Peyer's patch (tissue), 4 donors: ENCODE data around the gene BNIP3. TPM values are rescaled to one million over a fixed set of nuclear protein-coding genes. Genes with fewer than 3 reads are reported as not detected.

ENCODE experiments used
- DNase-seq, 3 donors: peaks; one replicate each; pipeline ENCODE4 v3.0.0-alpha.2; 2017 to 2019
- H3K27ac ChIP-seq, 4 donors: fragments of 200-600 bp; sonication (generic); one replicate each; pipeline ENCODE4 v1.5.1; 2016 to 2019
- H3K27me3 ChIP-seq, 2 donors: fragments of 200-600 bp; sonication (generic); one replicate each; pipeline ENCODE4 v1.5.1; 2019
- H3K36me3 ChIP-seq, 3 donors: fragments of 200-600 bp; sonication (generic); one replicate each; pipeline ENCODE4 v1.5.1; 2016 to 2019
- H3K4me1 ChIP-seq, 4 donors: fragments of 200-600 bp; sonication (generic); one replicate each; pipeline ENCODE4 v1.5.1; 2016 to 2019
- H3K4me3 ChIP-seq, 4 donors: fragments of 200-600 bp; sonication (generic); 1 replicate in 3 of 4; 2 replicates in 1 of 4; pipeline ENCODE4 v1.5.1; 2016 to 2019; ENCODE audit warnings: mild to moderate bottlenecking in 1 of 4
- H3K9me3 ChIP-seq, 4 donors: fragments of 200-600 bp; sonication (generic); one replicate each; pipeline ENCODE4 v1.5.1; 2016 to 2019; ENCODE audit warnings: mild to moderate bottlenecking in 1 of 4
- POLR2A ChIP-seq, 2 donors: fragments of 450-650 bp; IDR thresholded peaks; one replicate each; pipeline ENCODE4 v1.5.1; 2017; ENCODE audit warnings: antibody characterized with exemption in 2 of 2, mild to moderate bottlenecking in 2 of 2, moderate library complexity in 2 of 2
- total RNA-seq, 4 donors: library from RNA; depleted of rRNA; stranded (reverse); fragments of >200 nt; gene quantifications; one replicate each; pipeline ENCODE4 v1.1.0, GENCODE V29; 2016
- TF ChIP-seq, protein P1 (sequence below), 6 experiments: fragments of 450-650 bp in 4 of 6; fragments of 200-600 bp in 2 of 6; sonication (generic) in 1 of 6; IDR thresholded peaks; one replicate each; pipeline ENCODE4 v1.5.1; 2017 to 2019; ENCODE audit warnings: antibody characterized with exemption in 6 of 6, mild to moderate bottlenecking in 3 of 6, moderate library complexity in 1 of 6

Gene BNIP3
- total RNA-seq: 10 to 100 TPM; 26.7 to 58.7 (median 41.1) TPM

- H3K27ac ChIP-seq: peak within 1 kb of the TSS; percentile 61 to 76 (median 76)
- peak; percentile 86 to 96 (median 92) for DNase-seq
- peak within 1 kb of the TSS; percentile 74 to 84 (median 77) for H3K4me3 ChIP-seq
- H3K4me1 ChIP-seq: peaks cover 0 to 21% (median 5%) of the 10 kb centered on the region in 4 donors
- H3K9me3 ChIP-seq: no peaks in the 10 kb centered on the region
- no peaks in the 10 kb centered on the region for H3K36me3 ChIP-seq
- peak; percentile 69 to 72 for TF ChIP-seq POLR2A (IDR thresholded peaks at IDR 0.05)
- TF ChIP-seq, protein P1, sequence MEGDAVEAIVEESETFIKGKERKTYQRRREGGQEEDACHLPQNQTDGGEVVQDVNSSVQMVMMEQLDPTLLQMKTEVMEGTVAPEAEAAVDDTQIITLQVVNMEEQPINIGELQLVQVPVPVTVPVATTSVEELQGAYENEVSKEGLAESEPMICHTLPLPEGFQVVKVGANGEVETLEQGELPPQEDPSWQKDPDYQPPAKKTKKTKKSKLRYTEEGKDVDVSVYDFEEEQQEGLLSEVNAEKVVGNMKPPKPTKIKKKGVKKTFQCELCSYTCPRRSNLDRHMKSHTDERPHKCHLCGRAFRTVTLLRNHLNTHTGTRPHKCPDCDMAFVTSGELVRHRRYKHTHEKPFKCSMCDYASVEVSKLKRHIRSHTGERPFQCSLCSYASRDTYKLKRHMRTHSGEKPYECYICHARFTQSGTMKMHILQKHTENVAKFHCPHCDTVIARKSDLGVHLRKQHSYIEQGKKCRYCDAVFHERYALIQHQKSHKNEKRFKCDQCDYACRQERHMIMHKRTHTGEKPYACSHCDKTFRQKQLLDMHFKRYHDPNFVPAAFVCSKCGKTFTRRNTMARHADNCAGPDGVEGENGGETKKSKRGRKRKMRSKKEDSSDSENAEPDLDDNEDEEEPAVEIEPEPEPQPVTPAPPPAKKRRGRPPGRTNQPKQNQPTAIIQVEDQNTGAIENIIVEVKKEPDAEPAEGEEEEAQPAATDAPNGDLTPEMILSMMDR (IDR thresholded peaks at IDR 0.05): peak in 2 of 6 experiments; percentile 23 to 25
- no peaks in the 10 kb centered on the region for H3K27me3 ChIP-seq
Observed at GRCh38 chr10:131981429-131982184, at the start of gene BNIP3. BNIP3 (minus strand) TSS chr10:131981923; CDS start chr10:131981806, 117 bp downstream.

DNA sequence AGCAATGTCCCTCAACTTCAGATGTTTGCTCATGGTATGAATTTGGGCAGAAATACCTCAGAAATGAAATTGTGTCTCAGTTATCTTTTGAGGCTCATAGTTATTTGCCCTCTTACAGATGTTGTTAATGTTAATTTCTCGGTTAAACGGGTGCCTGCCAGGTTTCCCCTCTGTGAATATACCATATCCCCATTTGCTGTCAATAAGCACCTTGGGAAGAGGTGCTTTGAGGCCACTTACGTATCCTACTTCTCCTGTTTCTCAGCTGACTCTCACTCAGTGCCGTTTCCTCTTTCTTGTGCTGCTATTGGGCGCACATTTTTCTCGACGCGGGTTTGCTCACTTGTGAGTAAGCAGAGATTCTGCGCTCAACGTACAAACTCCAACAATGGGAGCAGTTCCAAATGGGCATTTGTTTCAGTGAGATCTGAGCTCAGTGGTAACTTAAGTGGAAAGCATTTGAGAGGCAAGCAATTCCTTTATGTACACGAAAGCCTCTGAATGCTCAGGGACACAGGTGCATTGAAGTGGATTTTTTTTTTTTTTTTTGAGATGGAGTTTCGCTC is 49.3 kb upstream of the BNIP3 start:
- Histone ChIP-seq H3K4me1 (peaks cover 0 to 2% (median under 1%) of the 10 kb centered on the region in 4 donors), H3K4me3 (no peak overlapping the region), H3K9me3 (no peaks in the 10 kb centered on the region), H3K36me3 (no peaks in the 10 kb centered on the region), H3K27ac (no peak overlapping the region), H3K27me3 (no peaks in the 10 kb centered on the region)
- TF ChIP-seq, protein P1 (IDR thresholded peaks at IDR 0.05): no peak
- no peak for TF ChIP-seq POLR2A (IDR thresholded peaks at IDR 0.05)
- DNase-seq: no peak

GRCh38 chr10:132028706-132029105 is 47.0 kb upstream of the BNIP3 start:
- TF ChIP-seq, protein P1 (IDR thresholded peaks at IDR 0.05): no peak
- no peak for TF ChIP-seq POLR2A (IDR thresholded peaks at IDR 0.05)
- Histone ChIP-seq H3K4me1 (no peaks in the 10 kb centered on the region), H3K9me3 (no peaks in the 10 kb centered on the region), H3K4me3 (no peak overlapping the region), H3K27me3 (no peaks in the 10 kb centered on the region), H3K27ac (no peak overlapping the region), H3K36me3 (no peaks in the 10 kb centered on the region)
- DNase-seq: peak in 1 of 3 donors; percentile 0

DNA sequence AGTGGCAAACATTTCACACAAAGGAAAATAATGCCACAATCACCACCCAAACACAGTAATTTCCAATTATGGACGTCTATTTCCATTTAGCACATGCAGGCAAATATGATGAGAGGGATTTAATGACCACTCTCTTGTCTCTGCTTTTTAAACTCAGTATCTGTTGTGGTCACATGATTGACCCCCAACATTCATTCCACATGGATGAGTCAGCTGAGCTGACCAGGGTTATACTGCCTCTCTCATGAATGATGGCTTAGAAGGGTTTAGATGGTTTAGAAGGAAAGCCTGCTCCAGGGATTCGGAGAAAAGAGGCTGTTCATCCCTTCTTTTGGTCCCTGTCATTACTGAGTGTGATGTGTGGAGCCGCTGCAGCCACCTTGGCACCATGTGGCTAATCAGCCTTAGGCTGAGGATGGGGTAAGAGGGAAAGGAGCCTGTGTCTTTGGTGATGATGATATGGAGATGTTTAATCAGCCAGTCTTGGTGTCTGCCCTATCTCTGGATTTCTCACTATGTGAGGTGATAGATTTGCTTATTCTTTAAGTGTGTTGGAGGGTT is 45.8 kb upstream of the BNIP3 start:
- no peak overlapping the region for H3K4me3 ChIP-seq
- no peak overlapping the region for H3K27ac ChIP-seq
- H3K9me3 ChIP-seq: no peaks in the 10 kb centered on the region
- peaks cover 0 to 6% (median 0%) of the 10 kb centered on the region in 4 donors for H3K4me1 ChIP-seq
- no peaks in the 10 kb centered on the region for H3K27me3 ChIP-seq
- TF ChIP-seq, protein P1 (IDR thresholded peaks at IDR 0.05): no peak
- TF ChIP-seq POLR2A (IDR thresholded peaks at IDR 0.05): no peak
- no peak for DNase-seq
- no peaks in the 10 kb centered on the region for H3K36me3 ChIP-seq

- no peak for TF ChIP-seq POLR2A (IDR thresholded peaks at IDR 0.05)
- TF ChIP-seq, protein P1 (IDR thresholded peaks at IDR 0.05): peak; percentile 50 to 89 (median 82)
- Histone ChIP-seq H3K27me3 (no peaks in the 10 kb centered on the region), H3K4me1 (peaks cover 0 to 6% (median 0%) of the 10 kb centered on the region in 4 donors), H3K27ac (no peak overlapping the region), H3K36me3 (no peaks in the 10 kb centered on the region), H3K9me3 (no peaks in the 10 kb centered on the region), H3K4me3 (peak overlapping the region in 2 of 4 donors; percentile 17 to 32)
- DNase-seq: peak; percentile 61 to 88 (median 87)
Observed at GRCh38 chr10:132023092-132023811, 41.5 kb upstream of the BNIP3 start.
